ENCODE results near the gene SAP30BP. TPM values are rescaled to one million over a fixed set of nuclear protein-coding genes. Genes with fewer than 3 reads are reported as not detected.

Gene SAP30BP
- total RNA-seq: 68.2 and 84.7 TPM in 2 replicates

DNA sequence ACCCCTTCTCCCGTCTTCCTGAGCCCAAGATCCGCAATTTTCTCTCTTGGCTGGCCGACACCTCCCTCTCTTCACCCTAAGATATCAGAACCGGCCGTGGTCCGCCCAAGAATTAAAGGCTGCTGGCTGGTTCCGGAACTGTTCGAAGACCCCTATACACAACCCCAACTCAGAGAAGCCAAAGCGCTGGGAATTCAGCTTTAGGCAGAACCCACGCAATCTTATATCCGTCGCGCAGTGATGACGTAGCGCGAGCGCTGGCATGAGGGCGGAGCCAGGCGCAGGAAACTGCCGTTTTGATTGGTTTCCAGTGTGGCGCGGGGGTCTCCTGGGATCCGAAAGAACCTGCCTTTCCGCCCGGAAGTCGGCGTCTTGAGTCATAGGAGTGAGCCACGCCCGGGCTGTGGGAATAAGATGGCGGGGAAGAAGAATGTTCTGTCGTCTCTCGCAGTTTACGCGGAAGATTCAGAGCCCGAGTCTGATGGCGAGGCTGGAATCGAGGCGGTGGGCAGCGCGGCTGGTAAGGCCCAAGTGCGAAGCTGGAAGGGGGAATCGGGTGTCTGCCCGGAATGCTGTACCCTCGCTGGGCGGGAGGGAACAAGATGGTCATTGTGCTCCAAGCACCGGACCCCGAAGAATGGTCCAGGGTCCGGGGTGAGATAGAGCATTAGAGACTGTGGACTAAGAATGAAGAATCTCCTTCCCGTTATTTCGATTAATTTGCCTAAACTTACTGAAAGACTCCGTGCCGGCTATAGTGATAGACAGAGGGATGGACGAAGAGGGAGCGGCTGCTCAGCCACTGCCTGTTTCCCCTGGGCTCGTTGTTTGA lies at the start of gene SAP30BP, which contains the start of gene RECQL5:
TSS of gene SAP30BP (plus strand) at position 380 of the 832 bp plus-strand sequence. CDS start at position 415, 35 bp downstream.
TSS of gene RECQL5 (minus strand) at position 196 of the 832 bp plus-strand sequence. CDS start 597 bp downstream, outside the sequence.
- DNase-seq: peak; percentile 99

DNA sequence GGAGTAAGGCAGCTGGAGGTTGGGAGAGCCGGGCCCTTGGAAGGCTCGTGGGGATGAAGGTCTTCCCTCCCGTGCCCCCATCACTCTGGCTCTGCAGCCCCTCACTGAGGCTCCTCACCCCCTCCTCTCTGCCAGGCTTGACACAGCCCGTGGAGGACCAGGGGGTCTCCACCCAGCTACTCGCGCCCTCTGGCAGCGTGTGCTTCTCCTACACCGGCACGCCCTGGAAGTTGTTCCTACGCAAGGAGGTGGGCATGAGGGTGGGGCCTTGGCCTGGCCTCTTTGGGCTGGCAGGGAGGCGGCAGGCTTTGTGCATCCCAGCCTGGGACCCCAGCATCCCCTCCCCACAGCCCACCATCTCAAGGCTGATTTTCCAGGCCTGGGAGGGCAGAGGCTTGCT lies 49.5 kb upstream of the SAP30BP start:
- no peak for DNase-seq

DNA sequence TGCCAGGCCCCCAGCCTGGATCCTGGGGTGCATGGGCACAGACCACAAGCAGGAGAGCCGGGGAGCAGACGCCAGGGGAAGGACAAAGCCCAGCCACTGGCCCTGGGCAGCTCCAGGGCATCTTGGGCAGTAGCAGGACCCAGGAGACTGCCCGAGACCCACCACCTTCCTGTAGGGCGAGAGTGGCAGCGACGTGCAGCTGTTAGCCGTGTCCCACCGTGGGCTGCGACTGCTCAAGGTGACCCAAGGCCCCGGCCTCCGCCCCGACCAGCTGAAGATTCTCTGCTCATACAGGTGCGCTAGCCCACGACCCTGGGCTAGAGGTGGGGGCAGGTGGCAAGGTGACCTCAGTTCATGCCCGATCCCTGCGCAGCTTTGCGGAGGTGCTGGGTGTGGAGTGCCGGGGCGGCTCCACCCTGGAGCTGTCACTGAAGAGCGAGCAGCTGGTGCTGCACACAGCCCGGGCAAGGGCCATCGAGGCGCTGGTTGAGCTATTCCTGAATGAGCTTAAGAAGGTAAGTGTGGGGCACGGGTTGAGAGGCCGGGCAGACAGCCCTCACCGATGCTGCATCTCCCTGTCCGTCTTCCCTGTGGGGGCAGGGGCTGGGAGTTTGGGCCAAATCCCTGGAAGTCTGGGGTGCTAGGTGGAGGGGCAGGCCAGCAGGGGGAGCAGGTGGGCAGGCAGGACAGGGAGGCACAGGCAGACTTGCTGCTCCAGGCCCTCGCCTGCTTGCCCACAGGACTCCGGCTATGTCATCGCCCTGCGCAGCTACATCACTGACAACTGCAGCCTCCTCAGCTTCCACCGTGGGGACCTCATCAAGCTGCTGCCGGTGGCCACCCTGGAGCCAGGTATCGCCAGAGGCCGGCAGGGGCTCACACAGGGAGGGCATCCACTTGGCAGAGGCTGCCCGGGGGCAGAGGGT lies 47.4 kb upstream of the SAP30BP start:
- DNase-seq: peak; percentile 69

DNA sequence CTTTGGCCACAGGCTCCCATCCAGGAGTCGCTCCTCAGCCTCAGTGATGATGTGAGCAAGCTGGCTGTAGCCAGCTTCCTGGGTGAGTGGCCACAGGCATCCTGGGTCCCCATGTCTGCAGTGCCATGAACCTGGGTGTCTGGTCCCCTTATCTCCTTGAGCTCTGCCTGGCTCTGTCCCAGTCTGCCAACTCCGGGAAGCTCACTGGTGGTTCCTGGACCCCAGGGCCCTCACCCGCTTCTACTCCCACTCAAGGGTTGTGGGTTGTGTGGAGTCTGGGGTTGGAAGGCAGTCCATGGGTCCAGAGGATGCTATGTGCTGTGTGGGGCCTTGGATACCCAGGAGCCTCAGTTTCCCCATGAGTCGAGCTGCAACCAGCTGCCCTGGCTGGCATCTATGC lies 45.6 kb upstream of the SAP30BP start:
- DNase-seq: no peak

DNA sequence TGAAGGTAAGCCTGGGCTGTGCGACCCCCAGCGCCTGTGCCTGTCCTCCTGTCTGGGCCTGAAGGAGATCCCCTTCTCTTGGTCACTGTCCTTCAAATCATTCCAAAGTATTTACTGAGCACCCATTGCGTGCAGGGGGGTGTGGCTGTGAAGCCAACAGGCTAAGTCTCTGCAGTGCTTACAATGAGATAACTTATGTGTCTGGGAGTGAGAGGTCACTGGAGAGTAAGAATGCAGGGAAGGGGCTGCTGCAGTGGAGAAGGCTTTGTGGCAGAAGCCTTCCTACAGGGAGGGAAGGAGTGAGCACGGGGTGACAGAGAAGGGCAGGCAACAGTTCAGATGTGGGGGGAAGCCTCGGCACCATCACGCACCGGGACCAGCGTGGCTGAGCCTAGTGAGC lies 45.1 kb upstream of the SAP30BP start:
- no peak for DNase-seq

DNA sequence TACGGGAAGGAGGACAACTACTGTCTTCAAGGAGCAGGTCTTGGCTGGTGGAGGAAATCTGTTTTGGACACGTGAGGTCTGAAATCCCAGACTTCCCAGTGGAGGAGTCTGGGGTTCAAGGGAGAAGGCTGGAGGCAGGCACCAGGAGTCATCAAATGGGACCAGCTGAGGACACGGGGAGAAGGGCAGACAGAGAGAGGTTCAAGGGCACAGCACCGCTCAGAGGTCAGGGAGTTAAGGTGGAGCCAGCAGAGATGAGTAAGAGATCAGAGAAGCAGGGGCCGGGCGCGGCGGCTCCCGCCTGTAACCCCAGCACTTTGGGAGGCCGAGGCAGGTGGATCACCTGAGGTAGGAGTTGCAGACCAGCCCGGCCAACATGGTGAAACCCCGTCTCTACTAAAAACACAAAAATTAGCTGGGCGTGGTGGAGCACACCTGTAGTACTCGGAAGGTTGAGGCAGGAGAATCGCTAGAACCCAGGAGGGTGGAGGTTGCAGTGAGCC lies 44.3 kb upstream of the SAP30BP start:
- no peak for DNase-seq

DNA sequence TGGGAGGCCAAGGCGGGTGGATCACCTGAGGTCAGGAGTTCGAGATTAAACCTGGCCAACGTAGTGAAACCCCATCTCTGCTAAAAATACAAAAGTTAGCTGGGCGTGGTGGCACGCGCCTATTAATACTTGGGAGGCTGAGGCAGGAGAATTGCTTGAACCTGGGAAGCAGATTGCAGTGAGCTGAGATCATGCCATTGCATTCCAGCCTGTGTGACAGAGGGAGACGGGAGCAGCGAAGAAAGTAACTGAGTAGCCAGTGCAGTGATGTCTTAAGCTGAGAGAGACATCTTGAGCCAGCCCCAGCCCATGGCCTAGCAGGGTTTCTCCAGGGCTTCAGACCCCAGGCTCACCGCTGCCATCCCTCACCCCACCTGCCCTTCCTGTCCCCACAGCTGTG lies 43.8 kb upstream of the SAP30BP start:
- DNase-seq: no peak

DNA sequence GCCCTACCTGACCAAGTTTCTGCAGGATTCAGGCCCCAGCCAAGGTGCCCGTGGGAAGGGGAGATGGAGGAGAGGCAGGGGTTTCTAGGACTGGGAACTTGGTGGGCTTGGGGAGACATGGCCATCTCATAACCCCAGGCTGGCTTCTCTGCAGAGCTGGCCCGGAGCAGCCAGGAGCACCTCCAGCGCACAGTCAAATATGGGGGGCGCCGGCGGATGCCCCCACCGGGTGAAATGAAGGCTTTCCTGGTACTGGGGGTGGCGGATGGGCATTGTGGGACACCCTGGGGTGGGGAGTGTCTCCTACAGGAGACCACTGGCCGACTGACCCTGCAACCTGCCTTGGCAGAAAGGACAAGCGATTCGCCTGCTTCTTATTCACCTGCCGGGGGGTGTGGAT lies 43.1 kb upstream of the SAP30BP start:
- no peak for DNase-seq

DNA sequence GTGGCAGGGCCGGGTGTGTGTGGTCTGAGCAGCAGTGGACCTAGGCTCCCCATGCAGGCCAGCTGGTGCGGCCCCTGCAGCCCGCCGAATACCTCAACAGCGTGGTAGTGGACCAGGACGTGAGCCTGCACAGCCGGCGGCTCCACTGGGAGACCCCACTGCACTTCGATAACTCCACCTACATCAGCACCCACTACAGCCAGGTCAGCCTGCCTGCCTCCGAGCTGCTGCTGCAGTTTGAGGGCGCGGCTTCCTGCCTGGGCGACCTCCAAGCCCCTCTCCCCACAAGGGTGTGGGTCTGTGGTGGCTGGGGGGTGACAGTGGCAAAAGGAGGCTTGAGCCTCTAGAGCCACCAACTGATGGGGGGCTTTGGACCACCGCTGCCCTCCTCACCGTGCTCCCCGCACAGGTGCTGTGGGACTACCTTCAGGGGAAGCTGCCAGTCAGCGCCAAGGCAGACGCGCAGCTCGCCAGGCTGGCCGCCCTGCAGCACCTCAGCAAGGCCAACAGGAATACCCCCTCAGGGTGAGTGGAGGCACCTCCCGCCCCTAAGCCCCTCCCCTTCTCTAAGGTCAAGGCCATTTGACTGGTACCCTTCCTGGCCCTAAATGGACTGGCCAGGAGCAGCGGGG lies 42.3 kb upstream of the SAP30BP start:
- DNase-seq: no peak

DNA sequence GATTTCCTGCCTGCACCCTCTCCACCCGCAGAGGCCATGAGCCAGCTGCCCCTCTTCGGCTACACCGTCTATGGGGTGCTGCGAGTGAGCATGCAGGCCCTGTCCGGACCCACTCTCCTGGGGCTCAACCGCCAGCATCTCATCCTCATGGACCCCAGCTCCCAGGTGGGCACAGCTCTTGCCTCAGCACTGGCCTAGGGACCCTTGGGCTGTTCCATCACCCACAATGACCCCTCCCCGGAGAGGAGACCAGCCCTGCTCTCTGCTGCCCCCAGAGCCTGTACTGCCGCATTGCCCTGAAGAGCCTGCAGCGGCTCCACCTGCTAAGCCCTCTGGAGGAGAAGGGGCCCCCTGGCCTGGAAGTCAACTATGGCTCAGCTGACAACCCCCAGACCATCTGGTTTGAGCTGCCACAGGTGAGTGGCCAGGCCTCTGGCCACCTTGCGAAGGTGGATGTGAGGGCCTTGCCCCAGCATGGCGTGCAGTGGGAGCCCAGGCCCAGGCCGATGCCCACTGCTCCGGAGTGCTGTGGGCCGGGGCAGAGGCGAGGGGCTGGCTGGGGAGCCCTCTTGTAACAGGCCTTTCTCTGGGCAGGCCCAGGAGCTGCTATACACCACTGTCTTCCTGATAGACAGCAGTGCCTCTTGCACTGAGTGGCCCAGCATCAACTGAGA lies 41.2 kb upstream of the SAP30BP start:
- DNase-seq: peak; percentile 56

DNA sequence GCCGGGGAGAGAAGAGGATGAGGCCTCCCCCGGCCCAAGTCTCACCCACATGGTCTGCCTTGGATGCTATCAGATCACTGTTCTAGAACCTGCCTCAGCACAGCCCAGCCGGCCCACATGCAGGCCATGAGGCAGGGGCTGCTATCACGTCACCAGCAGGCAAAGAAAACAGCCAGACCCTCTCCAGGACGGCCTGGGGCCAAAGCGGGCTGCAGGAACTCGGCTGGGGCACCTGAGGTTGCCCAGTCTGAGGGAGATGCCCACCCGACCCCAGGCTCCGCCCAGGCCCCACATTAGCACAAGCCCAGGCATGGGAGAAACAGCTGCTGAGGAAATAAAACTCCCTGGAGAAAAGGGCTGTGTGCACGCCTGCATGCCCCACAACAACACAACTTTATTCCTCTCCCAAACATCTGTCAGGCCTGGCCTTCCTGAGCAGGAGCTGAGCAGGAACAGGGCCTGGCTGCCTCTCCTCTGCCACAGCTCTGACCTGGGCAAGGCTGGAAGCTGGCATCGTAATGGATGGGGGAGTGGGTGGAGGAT lies 40.6 kb upstream of the SAP30BP start:
- DNase-seq: no peak

DNA sequence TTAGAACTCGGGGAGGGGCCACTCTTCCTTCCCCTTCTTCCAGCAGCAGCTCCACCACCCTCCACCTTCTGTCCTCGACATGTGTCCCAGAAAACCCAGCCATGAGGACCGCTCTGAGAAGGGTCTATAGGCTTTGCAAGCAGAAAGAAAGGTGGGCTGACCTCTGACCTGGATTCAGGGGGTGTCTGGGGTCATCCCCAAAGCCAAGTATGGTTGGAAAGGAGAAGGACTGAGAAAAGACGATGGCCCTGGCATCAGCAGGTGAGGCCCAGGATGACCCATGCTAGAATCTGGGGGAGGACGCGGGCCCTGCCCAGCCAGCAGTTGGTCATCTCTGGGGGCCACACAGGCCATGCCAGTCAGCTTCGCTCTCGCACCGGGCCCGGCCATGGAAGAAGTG lies 40.0 kb upstream of the SAP30BP start:
- no peak for DNase-seq

DNA sequence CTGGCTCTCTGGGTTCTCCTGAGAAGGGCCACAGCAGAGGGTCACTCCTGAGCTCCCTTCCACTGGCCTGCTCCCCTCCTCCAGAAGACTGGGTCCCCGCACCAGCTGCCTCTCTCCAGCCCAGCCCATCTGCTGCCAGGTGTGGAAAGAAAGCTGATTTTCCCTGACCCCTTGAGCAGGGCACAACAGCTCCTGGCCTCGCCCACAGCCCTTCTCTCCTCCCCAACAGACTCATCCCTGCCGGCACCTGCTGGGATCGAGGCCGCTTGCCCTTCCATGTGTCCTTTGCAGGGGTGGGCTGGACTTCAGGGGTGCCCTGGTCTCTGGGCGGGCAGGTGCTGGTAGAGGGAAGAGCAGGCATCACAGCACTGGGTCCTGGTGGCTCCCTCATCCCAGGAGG lies 38.7 kb upstream of the SAP30BP start:
- no peak for DNase-seq

DNA sequence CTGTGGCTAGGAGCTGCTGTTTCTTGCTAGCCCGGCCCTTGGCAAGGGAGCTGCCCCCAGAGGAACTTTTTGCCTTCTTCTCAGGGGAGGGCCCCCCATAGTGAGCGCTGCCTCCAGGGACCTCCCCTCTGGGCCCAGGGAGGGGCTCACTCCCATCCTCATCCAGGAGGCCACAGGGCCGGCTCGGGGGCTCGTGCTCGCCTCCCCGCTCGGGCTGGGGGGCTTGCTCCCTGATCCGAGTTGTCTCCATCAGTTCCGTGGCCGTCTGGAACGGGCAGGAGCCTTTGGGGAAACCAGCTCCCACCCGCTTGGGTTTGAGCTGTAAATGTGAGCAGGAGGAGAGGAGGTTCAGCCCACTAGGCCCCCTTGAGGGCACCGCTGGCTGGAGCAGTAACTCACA lies 38.0 kb upstream of the SAP30BP start:
- no peak for DNase-seq

DNA sequence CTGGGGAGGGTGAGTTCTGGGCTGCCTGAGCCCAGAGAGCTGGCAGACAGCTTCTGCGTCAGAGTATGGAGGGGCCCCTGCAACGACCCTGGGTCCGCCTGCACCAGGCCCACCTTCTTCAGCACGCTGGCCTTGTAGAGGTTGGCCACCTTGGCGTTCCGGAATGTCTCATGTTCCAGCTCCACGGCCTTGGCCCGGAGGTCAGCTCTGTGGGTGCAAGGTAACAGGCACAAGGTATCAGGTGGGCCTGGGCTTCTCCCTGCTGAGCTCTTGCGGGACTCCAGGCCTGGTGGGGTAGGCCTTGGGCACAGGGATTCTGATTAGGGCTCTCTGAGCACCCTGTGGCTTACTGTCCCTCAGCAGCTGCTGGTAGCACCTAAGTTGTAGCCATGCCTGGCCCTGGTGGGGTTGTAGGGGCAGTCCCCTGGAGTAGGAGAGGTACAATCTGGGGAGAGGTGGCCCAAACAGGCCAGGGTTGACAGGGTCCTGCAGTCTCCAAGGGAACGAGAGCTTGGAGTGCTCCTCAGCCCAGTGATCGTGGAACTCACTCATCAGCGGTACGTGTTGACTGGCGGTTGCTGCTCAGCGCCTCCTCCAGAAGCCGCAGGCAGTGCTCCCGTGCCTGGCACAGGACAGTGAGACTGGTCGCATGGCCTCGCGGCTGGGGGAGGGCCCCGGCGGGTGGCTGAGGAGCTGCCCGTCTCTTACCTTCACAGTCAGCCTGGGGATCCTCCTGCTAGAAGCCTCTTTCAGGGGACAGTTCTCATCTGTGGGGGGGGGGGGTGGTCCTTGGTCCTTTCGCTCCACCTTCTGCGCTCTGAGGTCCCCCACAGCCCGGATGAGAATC lies 36.8 kb upstream of the SAP30BP start:
- no peak for DNase-seq

DNA sequence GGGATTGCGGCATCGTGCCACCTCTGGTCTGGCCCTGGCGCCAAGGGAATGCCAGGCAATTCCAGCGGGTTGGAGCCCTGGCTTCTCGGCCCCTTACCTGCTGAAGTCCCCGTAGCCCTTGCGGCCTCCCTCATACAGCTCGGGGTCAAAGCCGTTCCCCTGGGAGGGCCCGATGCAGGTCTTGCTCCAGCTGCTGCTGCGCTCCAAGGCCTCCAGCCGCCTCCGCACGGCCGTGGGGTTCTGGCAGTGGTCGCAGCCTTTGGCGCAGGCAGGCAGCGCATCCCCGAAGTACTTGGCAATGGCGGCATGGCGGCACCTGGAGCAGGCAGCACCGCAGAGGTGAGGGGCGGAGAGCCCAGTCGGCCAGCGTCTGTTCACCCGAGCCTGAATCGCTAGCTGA lies 35.8 kb upstream of the SAP30BP start:
- no peak for DNase-seq

DNA sequence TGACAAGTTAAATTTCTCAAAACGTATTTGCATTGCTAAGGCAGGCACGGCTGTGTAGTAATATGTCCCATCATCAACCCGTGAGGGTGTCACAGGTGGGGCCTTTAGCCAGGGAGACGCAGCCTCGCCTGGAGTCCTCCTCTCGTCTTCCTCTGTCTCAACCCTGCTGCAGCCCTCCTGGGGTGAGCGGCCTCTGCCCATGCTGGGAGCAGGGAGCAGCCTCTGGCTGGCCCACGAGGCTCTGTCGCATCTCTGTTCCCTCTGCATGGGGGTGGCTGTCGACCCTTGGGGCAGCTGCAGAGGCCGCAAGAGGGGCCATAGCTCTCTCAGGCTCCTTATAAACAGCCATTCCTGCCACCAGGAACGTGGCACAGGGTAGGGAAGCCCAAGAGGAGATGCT lies 34.7 kb upstream of the SAP30BP start:
- DNase-seq: no peak

DNA sequence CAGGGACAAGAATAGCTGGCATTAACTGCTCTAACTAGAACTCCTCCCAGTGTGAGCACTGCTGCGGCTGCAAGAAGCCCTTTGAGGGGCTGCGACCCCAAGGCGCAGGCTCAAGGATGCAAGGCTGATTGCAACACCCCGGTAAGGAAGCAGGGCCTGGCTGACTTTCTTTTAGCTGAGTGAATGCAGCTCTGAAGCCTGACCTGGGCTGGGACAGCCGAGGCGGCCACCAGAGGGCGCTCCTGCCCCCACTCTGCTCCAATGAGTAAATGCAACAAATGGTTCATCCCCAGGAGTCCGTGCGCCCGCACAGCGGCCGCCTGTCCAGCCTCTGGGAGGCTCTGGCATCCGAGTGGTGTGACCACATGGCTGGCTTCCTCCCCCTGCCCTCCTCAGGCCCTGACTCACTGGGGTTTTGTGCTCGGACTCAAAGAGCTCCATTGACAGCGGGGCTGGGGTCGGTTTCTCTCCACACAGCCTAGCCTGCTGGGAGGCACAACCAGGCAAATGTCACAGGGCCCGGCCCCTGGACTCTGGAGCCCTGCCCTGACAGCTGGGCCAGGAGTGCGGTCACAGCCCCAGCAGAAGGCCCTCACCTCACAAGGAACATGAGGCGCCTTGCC lies 34.2 kb upstream of the SAP30BP start, which contains the start of gene SMIM5:
TSS of gene SMIM5 (plus strand) at position 572 of the 623 bp plus-strand sequence. CDS start 6,768 bp downstream, outside the sequence.
- peak; percentile 87 for DNase-seq

DNA sequence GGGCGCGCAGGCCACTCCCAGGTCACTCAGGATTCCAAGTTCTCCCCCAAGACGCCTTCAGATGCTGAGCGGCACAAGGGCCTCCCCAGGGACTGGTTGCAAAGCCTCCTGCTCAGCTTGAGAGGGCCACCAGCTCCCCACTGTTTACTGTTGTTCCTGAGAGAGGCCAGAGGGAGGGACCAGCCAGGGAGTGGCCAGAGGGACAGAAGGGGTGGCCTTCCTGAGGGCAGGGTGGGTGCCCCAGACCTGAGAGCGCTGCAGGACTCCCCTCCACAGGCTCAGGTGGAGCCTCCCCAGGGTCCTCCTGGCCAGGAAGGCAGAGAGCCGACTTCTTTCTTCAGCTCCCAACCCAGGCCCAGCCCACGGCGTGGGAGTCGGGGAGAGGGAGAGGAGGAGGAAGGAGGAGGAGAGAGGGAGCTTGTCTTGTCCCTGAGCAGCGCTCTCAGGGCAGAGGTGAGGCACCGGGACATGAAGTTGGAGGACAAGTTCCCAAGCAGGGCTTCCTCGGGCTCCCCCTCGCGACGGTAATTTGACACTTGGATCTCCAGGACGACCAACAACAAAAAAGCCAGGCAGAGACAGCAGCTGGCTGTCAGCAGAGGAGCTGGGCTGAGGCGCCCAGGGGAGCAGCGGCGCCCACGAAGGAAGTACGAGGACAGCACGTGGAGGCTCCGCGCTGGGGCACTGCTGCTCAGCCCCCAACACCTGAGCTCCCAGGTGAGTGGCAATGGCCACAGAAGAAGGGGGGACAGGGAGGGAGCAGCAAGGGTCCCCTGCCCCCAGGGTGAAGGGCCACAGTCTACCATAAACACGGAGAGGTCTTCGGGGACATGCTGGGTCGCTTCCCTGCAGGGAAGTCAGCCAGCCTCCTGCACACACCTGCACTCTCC lies 33.4 kb upstream of the SAP30BP start:
- DNase-seq: peak; percentile 90

All from dermis blood vessel endothelial cell (primary cell).